K562 (cell line): ENCODE measurements around the gene MAP4. TPM values are rescaled to one million over a fixed set of nuclear protein-coding genes. Genes with fewer than 3 reads are reported as not detected.

Source experiments
- ATAC-seq: fragments of 200-7000 bp; cut with Tn5 transposase; 3 replicates; pipeline ENCODE4 v1.9.1; 2020; ENCODE audit warnings: moderate library complexity
- BruUV-seq: library from RNA; stranded (reverse); fragments of 400-500 nt; replicated peaks from 2 replicates; lab custom pipeline; 2021; lab: Mats Ljungman, UMichigan
- CTCF ChIA-PET: fragments of 300-600 bp; formaldehyde crosslinking; extraction: SDS; loops from one replicate; lab custom pipeline; 2021; ENCODE audit warnings: low intra/inter-chr PET ratio; lab: Yijun Ruan, JAX
- POLR2A ChIA-PET: fragments of 300-600, 350-650 bp; sonication (Branson Sonifier 250); formaldehyde crosslinking; extraction: SDS; loops from one replicate; lab custom pipeline; 2021; ENCODE audit warnings: antibody characterized with exemption, inconsistent platforms; lab: Yijun Ruan, JAX
- DNase-seq, 4 experiments: peaks; one replicate each; pipeline versions ENCODE4 v3.0.0 to v3.0.0-alpha.2; 2011 to 2018; ENCODE audit warnings: low spot score in 3 of 4, mixed read lengths in 3 of 4; ENCODE audit errors: extremely low read depth in 1 of 4
- FAIRE-seq: peaks from 2 replicates; lab custom pipeline; 2011; peaks lifted over from hg19 to GRCh38; lab: Jason Lieb, UNC
- H2AFZ ChIP-seq: 2 replicates; pipeline ENCODE4 v1.6.0; 2011; ENCODE audit warnings: low read depth, low read length, control low read depth, inconsistent platforms
- H3K27ac ChIP-seq: fragments of 200-600 bp; 3 replicates; pipeline ENCODE4 v1.8.0; 2011; ENCODE audit warnings: low read depth, mild to moderate bottlenecking, control low read depth, inconsistent platforms, low read length, moderate library complexity, mixed read lengths; ENCODE audit errors: extremely low read depth
- H3K27me3 ChIP-seq, 2 experiments: fragments of 300-600 bp in 1 of 2; 2 replicates in 1 of 2; 3 replicates in 1 of 2; pipeline versions ENCODE4 v1.6.0 to v1.8.0; 2011; ENCODE audit warnings: inconsistent platforms in 2 of 2, low read length in 2 of 2, mild to moderate bottlenecking in 1 of 2, mixed read lengths in 1 of 2, moderate library complexity in 1 of 2; ENCODE audit not compliant: control insufficient read depth in 2 of 2, insufficient read depth in 2 of 2
- H3K36me3 ChIP-seq: fragments of 300-600 bp; 3 replicates; pipeline ENCODE4 v1.8.0; 2011; ENCODE audit warnings: mild to moderate bottlenecking, low read length, inconsistent platforms; ENCODE audit not compliant: control insufficient read depth, insufficient read depth
- H3K4me1 ChIP-seq, 2 experiments: fragments of 200-600 bp in 1 of 2; replicated peaks in 1 of 2; 2 replicates in 1 of 2; 3 replicates in 1 of 2; pipeline versions ENCODE4 v1.5.1 to v1.8.0; 2011; ENCODE audit warnings: inconsistent platforms in 2 of 2, low read length in 2 of 2, mild to moderate bottlenecking in 1 of 2, mixed read lengths in 1 of 2, moderate library complexity in 1 of 2; ENCODE audit not compliant: control insufficient read depth in 2 of 2, insufficient read depth in 2 of 2
- H3K4me2 ChIP-seq: 2 replicates; pipeline ENCODE4 v1.6.1; 2011; ENCODE audit warnings: low read length, control low read depth, inconsistent platforms, mixed read lengths; ENCODE audit not compliant: insufficient read depth
- H3K4me3 ChIP-seq: fragments of 200-600 bp; sonication (generic), shearing (Covaris generic); 2 replicates; pipeline ENCODE4 v1.5.1; 2016; ENCODE audit warnings: control low read depth, inconsistent platforms
- H3K79me2 ChIP-seq: fragments of 200-600 bp; 3 replicates; pipeline ENCODE4 v1.8.0; 2011; ENCODE audit warnings: low read length, inconsistent platforms; ENCODE audit not compliant: control insufficient read depth, insufficient read depth
- H3K9ac ChIP-seq, 2 experiments: 2 replicates each; pipeline versions ENCODE4 v1.6.0 to v1.6.1; 2011; ENCODE audit warnings: low read depth in 2 of 2, low read length in 2 of 2, control low read depth in 1 of 2, inconsistent platforms in 1 of 2, mild to moderate bottlenecking in 1 of 2, mixed read lengths in 1 of 2; ENCODE audit not compliant: insufficient read depth in 1 of 2
- H3K9me1 ChIP-seq: one replicate; pipeline ENCODE4 v1.6.0; 2011; ENCODE audit warnings: inconsistent platforms, mild to moderate bottlenecking, low read length, moderate library complexity; ENCODE audit not compliant: control insufficient read depth, insufficient read depth
- H3K9me3 ChIP-seq: replicated peaks from 2 replicates; pipeline ENCODE4 v1.5.1; 2011; ENCODE audit warnings: low read depth, low read length, inconsistent platforms; ENCODE audit not compliant: control insufficient read depth, insufficient read depth
- H4K20me1 ChIP-seq: replicated peaks from 2 replicates; pipeline ENCODE4 v1.6.1; 2011; ENCODE audit warnings: low read length, inconsistent platforms, mixed read lengths; ENCODE audit not compliant: control insufficient read depth, insufficient read depth
- ATF6 ChIP-seq: sonication (generic); formaldehyde crosslinking; IDR thresholded peaks from 2 replicates; pipeline ENCODE4 v1.4.0; 2020; ENCODE audit warnings: mild to moderate bottlenecking, missing genetic modification reagents
- MTA3 ChIP-seq: fragments of 450-650 bp; formaldehyde crosslinking; IDR thresholded peaks from 2 replicates; pipeline ENCODE4 v1.6.1; 2017; ENCODE audit warnings: mild to moderate bottlenecking, borderline replicate concordance
- NCOA4 ChIP-seq: fragments of 450-650 bp; IDR thresholded peaks from 2 replicates; pipeline ENCODE4 v1.6.1; 2018; ENCODE audit warnings: mild to moderate bottlenecking; ENCODE audit not compliant: partially characterized antibody
- ZNF121 ChIP-seq: sonication (generic); formaldehyde crosslinking; conservative IDR thresholded peaks from 2 replicates; pipeline ENCODE4 v1.8.0; 2022; ENCODE audit warnings: missing genetic modification reagents
- WGBS: fragments of 100-300 bp; shearing (Covaris generic); methylation state at CpG from one replicate; pipeline ENCODE4 v1.1.6; 2016; ENCODE audit warnings: low coverage, mixed read lengths; ENCODE audit not compliant: insufficient coverage; ENCODE audit errors: missing lambda C conversion rate; 5-methylcytosine and 5-hydroxymethylcytosine counted together
- in situ Hi-C: fragments of 300-500 bp; cut with MboI; formaldehyde crosslinking; loops from 4 replicates; pipeline ENCODE4 v1.15.0; 2018; ENCODE audit warnings: inconsistent platforms, mixed read lengths
- intact Hi-C: fragments of 100-400 bp; cut with micrococcal nuclease; formaldehyde crosslinking; loops from 2 replicates; pipeline ENCODE4 v1.14.2; 2022
- polyA plus RNA-seq, 8 experiments: library from polyadenylated mRNA; depleted of rRNA in 4 of 8; stranded (reverse) in 5 of 8; unstranded in 3 of 8; fragments of >200 nt; fragmentation: Nextera tagmentation in 2 of 8; fragmentation: Illumina TruSeq in 1 of 8; extraction: Ambion mirVana in 2 of 8; extraction: Trizol in 1 of 8; gene quantifications; 2 replicates each; pipeline versions ENCODE4 v1.2.1 to v1.2.3, GENCODE V29; 2011 to 2014; ENCODE audit warnings: inconsistent platforms in 1 of 8, missing spikeins in 1 of 8
- total RNA-seq, 7 experiments: library from RNA; depleted of rRNA in 6 of 7; stranded (reverse); fragments of >200 nt in 6 of 7; fragmentation: Illumina TruSeq in 2 of 7; extraction: Trizol in 2 of 7; gene quantifications; 2 replicates each; pipeline versions ENCODE4 v1.2.1 to v1.2.3, GENCODE V29; 2011 to 2021; ENCODE audit warnings: low replicate concordance in 1 of 7

The MAP4 gene
- total and polyA plus RNA-seq, 9 of the 15 experiments (the other 6 are each of a cell fraction or from before 2014, with no cell fraction given): 13.3 to 141 (median 36.8) TPM

GRCh38 chr3:47901280-47901833, 114.9 kb downstream of the MAP4 start:
- peak; percentile 60 for TF ChIP-seq ZNF121 (CRISPR knock-in tag)
- TF ChIP-seq NCOA4: no peak
- TF ChIP-seq ATF6 (CRISPR knock-in tag): no peak
- no peak for TF ChIP-seq MTA3
- ChIA-PET POLR2A (interaction anchor here (1.3 kb wide), 1 partner anchor 9 kb away, joined by 6 read pairs; no protein-coding TSS in a partner anchor), CTCF (no interaction called here)
- Histone ChIP-seq H3K27ac (no peak overlapping the region), H2AFZ (no peak overlapping the region), H3K4me3 (no peak overlapping the region), H3K27me3 (no peaks in the 10 kb centered on the region), H3K4me1 (no peaks in the 10 kb centered on the region; a peak in 1 of 5 replicates), H3K79me2 (no peaks in the 10 kb centered on the region), H3K9me1 (no peaks in the 10 kb centered on the region), H3K4me2 (no peak overlapping the region), H3K36me3 (peaks cover 28% of the 10 kb centered on the region; the same call in 1 of the 3 replicates), H3K9me3 (no peaks in the 10 kb centered on the region), H3K9ac (no peak overlapping the region), H4K20me1 (no peaks in the 10 kb centered on the region)
- FAIRE-seq (no peak), DNase-seq (no peak), ATAC-seq (no peak)
- intact Hi-C loops: no loop called here
- in situ Hi-C loops: no loop called here
- no TSS peak for BruUV-seq
- WGBS: 96% methylated on average over 7 of the region's 7 CpGs
